K562 treated with DMSO at 1 percent for 4 hours (cell line): ENCODE results near the gene IQSEC2. TPM values are rescaled to one million over a fixed set of nuclear protein-coding genes. Genes with fewer than 3 reads are reported as not detected.

ENCODE experiments used
- total RNA-seq: library from RNA; unstranded; fragments of 300-600 nt; gene quantifications from 2 replicates; pipeline ENCODE4 v1.2.3, GENCODE V29; 2022; ENCODE audit not compliant: insufficient read depth

Gene IQSEC2
- total RNA-seq = 22.8 and 28.7 TPM in 2 replicates

DNA sequence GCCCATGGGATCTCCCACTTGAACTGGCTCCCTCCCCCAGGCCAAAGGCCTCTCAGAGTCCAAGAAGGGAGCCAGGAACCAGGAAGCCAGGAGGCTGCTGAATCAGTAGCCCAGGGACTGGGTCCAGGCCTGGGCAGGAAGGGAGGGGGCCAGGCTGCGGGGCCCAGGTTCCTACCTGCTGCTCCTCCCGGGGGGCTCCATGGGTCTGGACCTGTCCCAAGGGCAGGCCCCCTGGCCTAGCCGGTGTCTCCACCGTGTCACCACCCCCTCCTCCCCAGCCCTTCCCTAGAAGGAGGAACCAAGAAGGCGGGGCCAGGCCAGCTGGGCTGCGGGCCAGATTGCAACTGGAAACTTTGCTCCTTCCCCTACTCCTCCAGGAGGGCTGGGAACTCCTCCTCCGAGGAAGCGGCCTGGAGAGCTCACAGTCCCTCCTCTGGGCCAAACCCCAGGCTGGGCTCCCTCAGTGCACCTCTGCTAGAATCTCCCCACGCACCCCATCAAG, at the start of gene IQSEC2:
TSS of gene IQSEC2 (minus strand) at position 264 of the 502 bp plus-strand sequence.

GRCh38 chrX:53224860-53225797, 56.3 kb downstream of the IQSEC2 start, which contains the start of gene KDM5C:
Gene KDM5C (minus strand): TSS chrX:53225207. CDS start chrX:53224889, 318 bp downstream.

Other genes with a start within 250 kb of the IQSEC2 start
- not detected in 2 replicates for gene GPR173, start 232.8 kb downstream of the IQSEC2 start, total RNA-seq
- 13.1 and 14.7 TPM in 2 replicates for gene TSPYL2, start 199.2 kb downstream of the IQSEC2 start, total RNA-seq
- 0.71 and 1.9 TPM in 2 replicates for gene KANTR, start 187.4 kb downstream of the IQSEC2 start, total RNA-seq
- 57.0 and 68.5 TPM in 2 replicates for gene KDM5C, start 56.4 kb downstream of the IQSEC2 start, total RNA-seq
- gene SMC1A, start 141.1 kb upstream of the IQSEC2 start, total RNA-seq = 48.9 and 63.1 TPM in 2 replicates
- gene RIBC1, start 141.3 kb upstream of the IQSEC2 start, total RNA-seq = not detected in 2 replicates
- 85.6 and 90.9 TPM in 2 replicates for gene HSD17B10, start 152.8 kb upstream of the IQSEC2 start, total RNA-seq